Loucy (cell line): ENCODE data around the gene UBL5.

Experiments
- CTCF ChIP-seq: fragments of 200-600 bp; sonication (generic); conservative IDR thresholded peaks from 2 replicates; pipeline ENCODE4 v1.5.1; 2014; ENCODE audit warnings: mild to moderate bottlenecking, antibody characterized with exemption, low read length
- EZH2phosphoT487 ChIP-seq: fragments of 200-600 bp; IDR thresholded peaks from 2 replicates; pipeline ENCODE4 v1.6.1; 2018; ENCODE audit warnings: antibody characterized with exemption, mild to moderate bottlenecking, moderate library complexity, borderline replicate concordance

- TF ChIP-seq CTCF, result no peak
- no peak for TF ChIP-seq EZH2phosphoT487
Measured at GRCh38 chr19:9792206-9793070, 35.3 kb upstream of the UBL5 start.
